ENCODE measurements around the gene CEBPA. TPM values are rescaled to one million over a fixed set of nuclear protein-coding genes. Genes with fewer than 3 reads are reported as not detected.

The CEBPA gene
- polyA plus RNA-seq, 3 donors = 17.9 to 76.3 (median 47.5) TPM

DNA sequence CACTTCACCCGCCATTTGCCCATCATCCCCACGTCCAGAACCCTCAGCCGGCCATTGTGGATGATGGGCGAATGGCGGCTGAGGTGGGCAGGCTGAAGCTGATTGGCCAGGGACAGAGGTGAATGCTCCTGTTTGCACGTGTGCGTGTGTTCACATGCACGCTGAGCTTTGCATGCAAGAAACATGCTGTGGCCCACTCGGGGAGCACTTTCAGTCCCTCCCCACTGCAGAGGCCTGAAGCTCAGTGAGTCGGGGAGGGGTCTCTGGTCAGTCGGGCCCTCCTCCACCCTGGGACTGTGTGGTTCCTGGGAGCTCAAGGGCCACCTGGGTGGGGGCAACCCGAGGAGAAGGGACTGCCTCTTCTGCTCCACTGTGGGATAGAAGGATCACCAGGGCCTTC is 24.9 kb downstream of the CEBPA start:
- Mint-ChIP-seq H3K9me3 (peaks cover 0 to 3% (median 0%) of the 10 kb centered on the region in 7 donors), H3K4me3 (no peak overlapping the region), H3K4me1 (peaks cover 67% of the 10 kb centered on the region), H3K27me3 (ENCODE audit: low read depth in 3 of 3) (peaks cover 0 to 4% (median 0%) of the 10 kb centered on the region in 3 donors), H3K27ac (no peak overlapping the region), H3K36me3 (peaks cover 0 to 2% of the 10 kb centered on the region in 2 donors)
- Histone ChIP-seq H4K20me1 (ENCODE audit: insufficient read depth, low read length) (no peaks in the 10 kb centered on the region), H3K9me3 (replicated peaks in 1 of 2; ENCODE audit: control insufficient read depth in 1 of 2, insufficient read depth in 1 of 2, low read length in 2 of 2) (no peaks in the 10 kb centered on the region), H3K27me3 (ENCODE audit: control insufficient read depth in 2 of 2, insufficient read depth in 2 of 2, low read length in 2 of 2) (no peaks in the 10 kb centered on the region), H3K4me1 (ENCODE audit: control insufficient read depth in 1 of 2, insufficient read depth in 2 of 2, low read length in 2 of 2) (peaks cover 74 to 82% of the 10 kb centered on the region in 2 donors), H3K79me2 (ENCODE audit: insufficient read depth, low read length) (no peaks in the 10 kb centered on the region), H3K4me2 (replicated peaks; ENCODE audit: extremely low read depth, low read length, poor library complexity, severe bottlenecking) (no peak overlapping the region), H3K4me3 (replicated peaks in 1 of 3; ENCODE audit: low read depth in 2 of 3, low read length in 3 of 3) (no peak overlapping the region), H3K27ac (ENCODE audit: low read depth in 1 of 2, low read length in 2 of 2) (no peak overlapping the region), H2AFZ (ENCODE audit: insufficient read depth, low read depth, low read length, poor library complexity, severe bottlenecking) (no peak overlapping the region), H3K36me3 (replicated peaks in 1 of 2; ENCODE audit: control insufficient read depth in 1 of 2, insufficient read depth in 2 of 2, low read length in 2 of 2) (no peaks in the 10 kb centered on the region), H3K9ac (ENCODE audit: insufficient read depth, low read length, poor library complexity, severe bottlenecking) (no peak overlapping the region)
- no peak for DNase-seq
- TF ChIP-seq, protein P1, sequence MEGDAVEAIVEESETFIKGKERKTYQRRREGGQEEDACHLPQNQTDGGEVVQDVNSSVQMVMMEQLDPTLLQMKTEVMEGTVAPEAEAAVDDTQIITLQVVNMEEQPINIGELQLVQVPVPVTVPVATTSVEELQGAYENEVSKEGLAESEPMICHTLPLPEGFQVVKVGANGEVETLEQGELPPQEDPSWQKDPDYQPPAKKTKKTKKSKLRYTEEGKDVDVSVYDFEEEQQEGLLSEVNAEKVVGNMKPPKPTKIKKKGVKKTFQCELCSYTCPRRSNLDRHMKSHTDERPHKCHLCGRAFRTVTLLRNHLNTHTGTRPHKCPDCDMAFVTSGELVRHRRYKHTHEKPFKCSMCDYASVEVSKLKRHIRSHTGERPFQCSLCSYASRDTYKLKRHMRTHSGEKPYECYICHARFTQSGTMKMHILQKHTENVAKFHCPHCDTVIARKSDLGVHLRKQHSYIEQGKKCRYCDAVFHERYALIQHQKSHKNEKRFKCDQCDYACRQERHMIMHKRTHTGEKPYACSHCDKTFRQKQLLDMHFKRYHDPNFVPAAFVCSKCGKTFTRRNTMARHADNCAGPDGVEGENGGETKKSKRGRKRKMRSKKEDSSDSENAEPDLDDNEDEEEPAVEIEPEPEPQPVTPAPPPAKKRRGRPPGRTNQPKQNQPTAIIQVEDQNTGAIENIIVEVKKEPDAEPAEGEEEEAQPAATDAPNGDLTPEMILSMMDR (IDR thresholded peaks at IDR 0.05) = no peak
- 97% methylated on average over 10 of the region's 12 CpGs for WGBS (ENCODE audit: insufficient coverage)
- intact Hi-C loops (cut with micrococcal nuclease) = no loop called here

DNA sequence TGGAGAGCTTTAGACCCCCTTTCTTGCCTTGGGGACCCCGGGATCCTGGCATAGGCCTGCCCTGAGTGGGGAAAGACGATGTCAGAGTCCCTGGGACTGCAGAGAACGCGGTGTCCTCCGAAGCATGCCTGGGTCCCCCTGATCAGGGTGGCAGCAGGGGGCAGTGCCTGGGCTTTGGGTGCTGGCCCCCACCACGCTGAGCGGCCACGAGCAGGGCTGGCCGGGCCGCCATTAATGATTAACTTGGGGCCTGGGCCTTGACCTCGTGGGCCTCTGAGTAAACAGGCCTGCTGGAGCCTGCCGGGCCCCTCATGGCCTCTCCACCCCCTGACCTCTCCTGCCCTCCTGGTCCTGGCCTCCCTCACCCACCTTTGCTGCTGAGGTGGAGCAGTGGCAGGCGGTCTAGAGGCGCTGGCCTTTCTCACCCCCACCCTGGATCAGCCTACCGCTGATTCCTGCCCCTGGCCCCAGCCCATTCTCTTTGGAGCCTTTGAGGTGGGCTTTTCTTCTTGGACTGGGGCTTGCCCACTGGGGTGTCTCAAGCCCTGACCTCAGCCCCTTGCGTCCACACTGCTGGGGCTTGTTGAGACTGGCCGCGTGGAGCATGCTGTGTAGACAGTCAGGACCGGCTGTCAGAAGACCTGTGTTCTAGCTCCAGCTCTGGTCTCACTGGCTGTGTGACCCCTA is 26.3 kb downstream of the CEBPA start:
- DNase-seq = no peak
- Histone ChIP-seq H3K79me2 (ENCODE audit: insufficient read depth, low read length) (no peaks in the 10 kb centered on the region), H4K20me1 (ENCODE audit: insufficient read depth, low read length) (no peaks in the 10 kb centered on the region), H3K4me1 (ENCODE audit: control insufficient read depth in 1 of 2, insufficient read depth in 2 of 2, low read length in 2 of 2) (peaks cover 68 to 80% of the 10 kb centered on the region in 2 donors), H2AFZ (ENCODE audit: insufficient read depth, low read depth, low read length, poor library complexity, severe bottlenecking) (no peak overlapping the region), H3K27ac (ENCODE audit: low read depth in 1 of 2, low read length in 2 of 2) (no peak overlapping the region), H3K4me2 (replicated peaks; ENCODE audit: extremely low read depth, low read length, poor library complexity, severe bottlenecking) (no peak overlapping the region), H3K9ac (ENCODE audit: insufficient read depth, low read length, poor library complexity, severe bottlenecking) (no peak overlapping the region), H3K9me3 (replicated peaks in 1 of 2; ENCODE audit: control insufficient read depth in 1 of 2, insufficient read depth in 1 of 2, low read length in 2 of 2) (no peaks in the 10 kb centered on the region), H3K4me3 (replicated peaks in 1 of 3; ENCODE audit: low read depth in 2 of 3, low read length in 3 of 3) (no peak overlapping the region), H3K27me3 (ENCODE audit: control insufficient read depth in 2 of 2, insufficient read depth in 2 of 2, low read length in 2 of 2) (no peaks in the 10 kb centered on the region), H3K36me3 (replicated peaks in 1 of 2; ENCODE audit: control insufficient read depth in 1 of 2, insufficient read depth in 2 of 2, low read length in 2 of 2) (no peaks in the 10 kb centered on the region)
- peaks cover 0 to 2% of the 10 kb centered on the region in 2 donors for H3K36me3 Mint-ChIP-seq
- TF ChIP-seq, protein P1 (IDR thresholded peaks at IDR 0.05) = no peak
- no peak overlapping the region for H3K4me3 Mint-ChIP-seq
- no peak overlapping the region for H3K27ac Mint-ChIP-seq
- intact Hi-C loops (cut with micrococcal nuclease) = no loop called here
- peaks cover 66% of the 10 kb centered on the region for H3K4me1 Mint-ChIP-seq
- H3K27me3 Mint-ChIP-seq (ENCODE audit: low read depth in 3 of 3) = peaks cover 0 to 5% (median 1%) of the 10 kb centered on the region in 3 donors
- WGBS (ENCODE audit: insufficient coverage) = 95% methylated on average over 19 of the region's 19 CpGs
- peaks cover 0 to 4% (median 0%) of the 10 kb centered on the region in 7 donors for H3K9me3 Mint-ChIP-seq
